Mesenchymal stem cell (in vitro differentiated cells and primary cell): ENCODE data around the gene SRD5A3.
"Not testable (repeated sequence)": the region's sequence is repeated elsewhere in the genome, so short reads cannot be mapped to it uniquely, and the experiment has no call there.

Experiments used
- DNase-seq: peaks from one replicate; pipeline ENCODE4 v3.0.0-alpha.2; 2013
- H2AFZ ChIP-seq: one replicate; pipeline ENCODE4 v1.6.1; 2013; ENCODE audit warnings: low read depth, mild to moderate bottlenecking, control low read depth, inconsistent platforms, low read length, moderate library complexity
- H2AK5ac ChIP-seq: 2 replicates; pipeline ENCODE4 v1.6.1; 2013; ENCODE audit warnings: low read length, moderate library complexity, mild to moderate bottlenecking, inconsistent platforms; ENCODE audit not compliant: severe bottlenecking
- H2BK120ac ChIP-seq: one replicate; pipeline ENCODE4 v1.6.1; 2013; ENCODE audit warnings: low read depth, mild to moderate bottlenecking, inconsistent platforms, low read length, moderate library complexity
- H2BK12ac ChIP-seq, 2 experiments: one replicate each; pipeline ENCODE4 v1.6.1; 2013; ENCODE audit warnings: inconsistent platforms in 2 of 2, low read length in 2 of 2, mild to moderate bottlenecking in 2 of 2, moderate library complexity in 2 of 2, control low read depth in 1 of 2
- H2BK15ac ChIP-seq: one replicate; pipeline ENCODE4 v1.6.1; 2013; ENCODE audit warnings: mild to moderate bottlenecking, low read depth, inconsistent platforms; ENCODE audit not compliant: poor library complexity, severe bottlenecking
- H2BK5ac ChIP-seq: 2 replicates; pipeline ENCODE4 v1.6.1; 2013; ENCODE audit warnings: low read depth, mild to moderate bottlenecking, low read length, control low read depth, inconsistent platforms; ENCODE audit not compliant: poor library complexity, severe bottlenecking
- H3K14ac ChIP-seq, 2 experiments: one replicate each; pipeline ENCODE4 v1.6.1; 2013; ENCODE audit warnings: inconsistent platforms in 2 of 2, low read length in 2 of 2, control low read depth in 1 of 2, mild to moderate bottlenecking in 1 of 2, moderate library complexity in 1 of 2
- H3K18ac ChIP-seq, 2 experiments: one replicate each; pipeline ENCODE4 v1.6.1; 2013; ENCODE audit warnings: inconsistent platforms in 2 of 2, low read length in 2 of 2, control low read depth in 1 of 2, low read depth in 1 of 2, mild to moderate bottlenecking in 1 of 2
- H3K23ac ChIP-seq, 2 experiments: one replicate each; pipeline ENCODE4 v1.6.1; 2013; ENCODE audit warnings: inconsistent platforms in 2 of 2, low read length in 2 of 2, mild to moderate bottlenecking in 2 of 2, moderate library complexity in 2 of 2, control low read depth in 1 of 2
- H3K27ac ChIP-seq: 2 replicates; pipeline ENCODE4 v1.5.1; 2013; ENCODE audit warnings: mild to moderate bottlenecking, moderate library complexity, low read length, control low read depth, inconsistent platforms; ENCODE audit not compliant: poor library complexity, severe bottlenecking
- H3K27me3 ChIP-seq, 2 experiments: 2 replicates each; pipeline versions ENCODE4 v1.6.1 to v1.7.0; 2013; ENCODE audit warnings: low read length in 2 of 2, mild to moderate bottlenecking in 2 of 2, moderate library complexity in 2 of 2, control low read depth in 1 of 2, inconsistent platforms in 1 of 2; ENCODE audit not compliant: control insufficient read depth in 1 of 2, insufficient read depth in 1 of 2
- H3K36me3 ChIP-seq, 2 experiments: 2 replicates each; pipeline versions ENCODE4 v1.6.1 to v1.7.0; 2013; ENCODE audit warnings: low read length in 2 of 2, control low read depth in 1 of 2, inconsistent platforms in 1 of 2, low read depth in 1 of 2, mild to moderate bottlenecking in 1 of 2; ENCODE audit not compliant: insufficient read depth in 2 of 2, control insufficient read depth in 1 of 2
- H3K4ac ChIP-seq, 2 experiments: one replicate each; pipeline ENCODE4 v1.6.1; 2013; ENCODE audit warnings: inconsistent platforms in 2 of 2, low read length in 2 of 2, mild to moderate bottlenecking in 2 of 2, moderate library complexity in 2 of 2, control low read depth in 1 of 2, low read depth in 1 of 2
- H3K4me1 ChIP-seq: 2 replicates; pipeline ENCODE4 v1.6.1; 2013; ENCODE audit warnings: low read depth, low read length, control low read depth; ENCODE audit not compliant: control insufficient read depth, insufficient read depth
- H3K4me2 ChIP-seq: 2 replicates; pipeline ENCODE4 v1.6.1; 2013; ENCODE audit warnings: low read length, mild to moderate bottlenecking, inconsistent platforms; ENCODE audit not compliant: poor library complexity, severe bottlenecking
- H3K4me3 ChIP-seq, 2 experiments: 2 replicates each; pipeline versions ENCODE4 v1.5.1 to v1.7.0; 2013; ENCODE audit warnings: low read length in 2 of 2, mild to moderate bottlenecking in 2 of 2, control low read depth in 1 of 2, low read depth in 1 of 2; ENCODE audit not compliant: insufficient read depth in 1 of 2
- H3K79me1 ChIP-seq: replicated peaks from 2 replicates; pipeline ENCODE4 v1.6.1; 2013; ENCODE audit warnings: mild to moderate bottlenecking, control low read depth, low read length, inconsistent platforms; ENCODE audit not compliant: poor library complexity, severe bottlenecking
- H3K9ac ChIP-seq: 2 replicates; pipeline ENCODE4 v1.7.0; 2013; ENCODE audit warnings: mild to moderate bottlenecking, low read length, moderate library complexity
- H3K9me3 ChIP-seq: 2 replicates; pipeline ENCODE4 v1.7.0; 2013; ENCODE audit warnings: mild to moderate bottlenecking, low read length; ENCODE audit not compliant: control insufficient read depth
- H4K8ac ChIP-seq: one replicate; pipeline ENCODE4 v1.6.1; 2013; ENCODE audit warnings: inconsistent platforms, mild to moderate bottlenecking, low read length, moderate library complexity
- H4K91ac ChIP-seq: one replicate; pipeline ENCODE4 v1.6.1; 2013; ENCODE audit warnings: mild to moderate bottlenecking, low read length, inconsistent platforms
- WGBS: methylation state at CpG from one replicate; pipeline ENCODE4 v1.1.7; 2013; ENCODE audit warnings: mixed read lengths; 5-methylcytosine and 5-hydroxymethylcytosine counted together

The SRD5A3 gene

GRCh38 chr4:55346851-55347255 is 811 bp downstream of the SRD5A3 start:
- Histone ChIP-seq H3K14ac (peak overlapping the region in 1 of 2 experiments; percentile 81), H3K4me3 (peak overlapping the region; percentile 70 to 86), H3K27me3 (no peaks in the 10 kb centered on the region), H2AK5ac (no peak overlapping the region), H2BK120ac (no peak overlapping the region), H3K9ac (peak overlapping the region; percentile 92), H2AFZ (peak overlapping the region; percentile 89), H3K18ac (peak overlapping the region in 1 of 2 experiments; percentile 92), H4K91ac (peak overlapping the region; percentile 18), H2BK5ac (no peak overlapping the region), H3K79me1 (peaks cover 5% of the 10 kb centered on the region), H3K4me2 (peak overlapping the region; percentile 94), H3K36me3 (no peaks in the 10 kb centered on the region), H3K23ac (peak overlapping the region in 1 of 2 experiments; percentile 69), H2BK12ac (peak overlapping the region in 1 of 2 experiments; percentile 18), H2BK15ac (no peak overlapping the region), H3K4ac (peak overlapping the region; percentile 53 to 86), H3K9me3 (no peaks in the 10 kb centered on the region), H4K8ac (peak overlapping the region; percentile 81), H3K27ac (peak overlapping the region; percentile 34), H3K4me1 (peaks cover 8% of the 10 kb centered on the region)
- no peak for DNase-seq
- WGBS: 26% methylated on average over 11 of the region's 16 CpGs

- H3K9ac ChIP-seq: peak overlapping the region; percentile 92
- no peaks in the 10 kb centered on the region for H3K9me3 ChIP-seq
- no peak overlapping the region for H3K14ac ChIP-seq
- H3K4ac ChIP-seq: no peak overlapping the region
- H2BK5ac ChIP-seq: no peak overlapping the region
- no peak overlapping the region for H3K18ac ChIP-seq
- H3K4me1 ChIP-seq: peaks cover 8% of the 10 kb centered on the region
- no peak overlapping the region for H3K4me2 ChIP-seq
- H2BK12ac ChIP-seq: no peak overlapping the region
- no peaks in the 10 kb centered on the region for H3K36me3 ChIP-seq
- no peak for DNase-seq
- no peak overlapping the region for H2BK15ac ChIP-seq
- no peak overlapping the region for H2BK120ac ChIP-seq
- no peaks in the 10 kb centered on the region for H3K27me3 ChIP-seq
- peaks cover 7% of the 10 kb centered on the region for H3K79me1 ChIP-seq
- H2AFZ ChIP-seq: no peak overlapping the region
- H3K4me3 ChIP-seq: peak overlapping the region in 1 of 2 experiments; percentile 86
- 80% methylated on average over 3 of the region's 3 CpGs for WGBS
- no peak overlapping the region for H4K91ac ChIP-seq
- no peak overlapping the region for H3K27ac ChIP-seq
- no peak overlapping the region for H3K23ac ChIP-seq
- no peak overlapping the region for H4K8ac ChIP-seq
- no peak overlapping the region for H2AK5ac ChIP-seq
These were observed 1.7 kb downstream of the SRD5A3 start for GRCh38 chr4:55347610-55348228.

- Histone ChIP-seq H3K4me3 (no peak overlapping the region), H3K9me3 (no peaks in the 10 kb centered on the region), H3K79me1 (peaks cover 7% of the 10 kb centered on the region), H2AFZ (no peak overlapping the region), H3K4me1 (peaks cover 8% of the 10 kb centered on the region), H2BK15ac (no peak overlapping the region), H2BK12ac (no peak overlapping the region), H3K9ac (no peak overlapping the region), H4K8ac (no peak overlapping the region), H3K4ac (no peak overlapping the region), H2BK120ac (no peak overlapping the region), H2BK5ac (no peak overlapping the region), H4K91ac (no peak overlapping the region), H3K27ac (no peak overlapping the region), H3K27me3 (no peaks in the 10 kb centered on the region), H3K23ac (no peak overlapping the region), H3K14ac (no peak overlapping the region), H3K36me3 (no peaks in the 10 kb centered on the region), H3K18ac (no peak overlapping the region), H3K4me2 (no peak overlapping the region), H2AK5ac (no peak overlapping the region)
- 100% methylated on average over 1 of the region's 3 CpGs for WGBS
- DNase-seq: peak; percentile 66
These were observed 2.4 kb downstream of the SRD5A3 start for GRCh38 chr4:55348466-55348865.

GRCh38 chr4:55350870-55351269 is 4.8 kb downstream of the SRD5A3 start:
- H2BK120ac ChIP-seq, H3K4me1 ChIP-seq, H4K8ac ChIP-seq, H3K4me3 ChIP-seq, H4K91ac ChIP-seq, H3K18ac ChIP-seq, DNase-seq, H3K9me3 ChIP-seq, H3K23ac ChIP-seq, H3K27ac ChIP-seq, H2AK5ac ChIP-seq, H2BK5ac ChIP-seq, H3K27me3 ChIP-seq, H3K4me2 ChIP-seq, H2AFZ ChIP-seq, H3K4ac ChIP-seq, H3K9ac ChIP-seq, H3K14ac ChIP-seq, H2BK15ac ChIP-seq, H3K36me3 ChIP-seq, H2BK12ac ChIP-seq: not testable (repeated sequence)
- peaks cover 11% of the 10 kb centered on the region for H3K79me1 ChIP-seq
- WGBS: 95% methylated on average over 10 of the region's 10 CpGs
